Ecto neural progenitor cell (in vitro differentiated cells): ENCODE results near the gene ZNF580.

Source experiments
- DNase-seq: peaks from one replicate; pipeline ENCODE4 v3.0.0-alpha.2; 2018; ENCODE audit warnings: low spot score

ZNF580 gene

DNA sequence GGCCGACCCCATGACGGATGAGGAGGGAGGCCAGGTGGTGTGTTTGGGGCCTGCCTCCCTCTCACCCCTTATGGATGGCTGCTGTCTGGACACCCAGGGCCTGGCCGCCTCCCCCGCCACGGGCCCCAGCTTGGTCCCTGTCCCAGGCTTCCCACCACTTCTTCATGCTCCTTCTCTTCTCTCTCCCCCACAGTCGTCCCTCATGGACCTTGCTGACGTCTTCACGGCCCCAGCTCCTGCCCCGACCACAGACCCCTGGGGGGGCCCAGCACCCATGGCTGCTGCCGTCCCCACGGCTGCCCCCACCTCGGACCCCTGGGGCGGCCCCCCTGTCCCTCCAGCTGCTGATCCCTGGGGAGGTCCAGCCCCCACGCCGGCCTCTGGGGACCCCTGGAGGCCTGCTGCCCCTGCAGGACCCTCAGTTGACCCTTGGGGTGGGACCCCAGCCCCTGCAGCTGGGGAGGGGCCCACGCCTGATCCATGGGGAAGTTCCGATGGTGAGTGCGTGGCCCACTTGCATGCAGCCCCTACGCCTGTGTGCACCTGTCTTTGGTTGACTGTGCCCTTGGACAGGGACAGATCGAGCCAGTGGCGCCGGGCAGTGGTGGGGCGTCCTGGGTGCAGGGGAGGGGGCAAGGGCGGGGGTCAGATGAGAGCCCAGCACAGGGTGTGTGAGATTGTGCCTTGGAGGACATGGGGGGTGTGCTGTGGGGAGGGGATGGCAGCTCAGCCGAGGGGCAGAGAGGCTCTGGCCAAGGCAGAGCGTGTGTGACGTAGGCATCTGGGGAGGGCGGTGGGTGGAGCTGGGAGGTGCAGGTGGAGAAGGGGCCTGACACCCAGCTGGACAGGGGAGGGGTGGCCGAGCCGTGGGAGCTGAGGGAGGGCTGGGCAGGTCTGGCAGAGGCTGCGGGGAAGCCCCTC, 51.0 kb downstream of the ZNF580 start:
- DNase-seq = no peak

DNA sequence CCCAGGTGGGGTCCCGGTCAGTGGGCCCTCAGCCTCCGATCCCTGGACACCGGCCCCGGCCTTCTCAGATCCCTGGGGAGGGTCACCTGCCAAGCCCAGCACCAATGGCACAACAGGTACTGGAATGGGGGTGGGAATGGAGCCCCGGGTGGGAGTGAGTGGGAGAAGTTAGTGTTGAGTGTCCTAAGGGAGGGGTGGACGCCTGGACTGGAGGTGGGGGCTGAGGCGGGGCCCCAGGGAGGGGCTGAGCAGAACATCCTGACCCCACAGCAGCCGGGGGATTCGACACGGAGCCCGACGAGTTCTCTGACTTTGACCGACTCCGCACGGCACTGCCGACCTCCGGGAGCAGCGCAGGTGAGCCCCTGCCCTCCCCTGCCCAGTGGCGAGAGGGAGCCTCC, 51.9 kb downstream of the ZNF580 start:
- no peak for DNase-seq
